ENCODE data around the gene DPYSL4.

Gene DPYSL4

DNA sequence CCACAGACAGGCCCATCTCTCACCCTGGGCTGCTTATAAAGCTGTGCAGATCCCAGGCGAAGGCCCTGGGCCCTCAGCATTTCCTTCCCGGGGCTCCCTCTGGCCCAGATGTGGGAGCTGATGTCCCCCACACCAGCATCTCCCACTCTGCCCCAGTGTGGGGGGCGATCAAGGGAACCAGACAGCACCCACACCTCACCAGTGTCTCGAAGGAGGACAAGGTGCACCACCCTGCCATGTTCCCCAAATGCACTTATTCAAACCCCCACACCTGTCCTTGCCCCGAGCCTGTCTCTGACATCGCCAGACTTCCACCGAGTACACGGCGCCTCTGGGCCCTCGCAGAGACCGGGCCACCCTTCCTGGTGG lies 19.6 kb downstream of the DPYSL4 start:
- H4K12ac ChIP-seq (ENCODE audit: low read depth, low read length): no peak overlapping the region
- no peak overlapping the region for H3K4me3 ChIP-seq (ENCODE audit: low read depth, low read length)
- H3K27ac ChIP-seq (ENCODE audit: low read depth, low read length): no peak overlapping the region
- H3K9me3 ChIP-seq (ENCODE audit: insufficient read depth, low read depth, low read length): peaks cover 6% of the 10 kb centered on the region
- H4K91ac ChIP-seq (ENCODE audit: low read depth, low read length): no peak overlapping the region
- H4K8ac ChIP-seq (ENCODE audit: low read depth, low read length): no peak overlapping the region
- H2AK5ac ChIP-seq (ENCODE audit: low read length): no peak overlapping the region
- H2AFZ ChIP-seq (ENCODE audit: insufficient read depth, low read length, poor library complexity): no peak overlapping the region
- H3K14ac ChIP-seq (ENCODE audit: low read length): no peak overlapping the region
- no peak overlapping the region for H3K18ac ChIP-seq (ENCODE audit: low read length)
- no peak for DNase-seq
- H3K36me3 ChIP-seq (ENCODE audit: control insufficient read depth in 1 of 2, insufficient read depth in 2 of 2, low read length in 2 of 2): no peaks in the 10 kb centered on the region
- no peak overlapping the region for H3K4ac ChIP-seq (ENCODE audit: low read depth, low read length)
- H3K9ac ChIP-seq (ENCODE audit: low read length): no peak overlapping the region
- H2BK120ac ChIP-seq (ENCODE audit: insufficient read depth, low read length, poor library complexity): no peak overlapping the region
- WGBS (ENCODE audit: extremely low coverage, insufficient coverage, insufficient read length): no CpG with 5 or more reads among the region's 11 CpGs
- no peaks in the 10 kb centered on the region for H3K79me1 ChIP-seq (ENCODE audit: low read length)
- no peaks in the 10 kb centered on the region for H3K79me2 ChIP-seq (ENCODE audit: control insufficient read depth, insufficient read depth, low read length, poor library complexity)
- no peak overlapping the region for H2BK5ac ChIP-seq (ENCODE audit: low read depth, low read length, poor library complexity)
- H3K23ac ChIP-seq (ENCODE audit: low read length): no peak overlapping the region
- H3K27me3 ChIP-seq (ENCODE audit: insufficient read depth, low read length): no peaks in the 10 kb centered on the region
- no peaks in the 10 kb centered on the region for H3K4me1 ChIP-seq (ENCODE audit: control insufficient read depth in 1 of 2, insufficient read depth in 2 of 2, low read length in 2 of 2)
- H2BK12ac ChIP-seq (ENCODE audit: low read length): no peak overlapping the region
- no peak overlapping the region for H3K4me2 ChIP-seq (ENCODE audit: low read length)

GRCh38 chr10:132206806-132207535 lies 20.2 kb downstream of the DPYSL4 start:
- Histone ChIP-seq H2BK120ac (ENCODE audit: insufficient read depth, low read length, poor library complexity) (no peak overlapping the region), H3K27me3 (ENCODE audit: insufficient read depth, low read length) (no peaks in the 10 kb centered on the region), H3K23ac (ENCODE audit: low read length) (no peak overlapping the region), H2BK5ac (ENCODE audit: low read depth, low read length, poor library complexity) (no peak overlapping the region), H4K91ac (ENCODE audit: low read depth, low read length) (no peak overlapping the region), H4K12ac (ENCODE audit: low read depth, low read length) (no peak overlapping the region), H3K4me1 (ENCODE audit: control insufficient read depth in 1 of 2, insufficient read depth in 2 of 2, low read length in 2 of 2) (no peaks in the 10 kb centered on the region), H4K8ac (ENCODE audit: low read depth, low read length) (no peak overlapping the region), H3K14ac (ENCODE audit: low read length) (no peak overlapping the region), H2AFZ (ENCODE audit: insufficient read depth, low read length, poor library complexity) (no peak overlapping the region), H3K9ac (ENCODE audit: low read length) (no peak overlapping the region), H3K4me2 (ENCODE audit: low read length) (no peak overlapping the region), H2AK5ac (ENCODE audit: low read length) (no peak overlapping the region), H3K4ac (ENCODE audit: low read depth, low read length) (no peak overlapping the region), H3K36me3 (ENCODE audit: control insufficient read depth in 1 of 2, insufficient read depth in 2 of 2, low read length in 2 of 2) (no peaks in the 10 kb centered on the region), H2BK12ac (ENCODE audit: low read length) (no peak overlapping the region), H3K18ac (ENCODE audit: low read length) (no peak overlapping the region), H3K79me2 (ENCODE audit: control insufficient read depth, insufficient read depth, low read length, poor library complexity) (no peaks in the 10 kb centered on the region), H3K79me1 (ENCODE audit: low read length) (no peaks in the 10 kb centered on the region), H3K27ac (ENCODE audit: low read depth, low read length) (no peak overlapping the region), H3K9me3 (ENCODE audit: insufficient read depth, low read depth, low read length) (peaks cover 6% of the 10 kb centered on the region), H3K4me3 (ENCODE audit: low read depth, low read length) (no peak overlapping the region)
- no peak for DNase-seq
- no CpG with 5 or more reads among the region's 29 CpGs for WGBS (ENCODE audit: extremely low coverage, insufficient coverage, insufficient read length)

- Histone ChIP-seq H3K79me2 (ENCODE audit: control insufficient read depth, insufficient read depth, low read length, poor library complexity) (no peaks in the 10 kb centered on the region), H3K4ac (ENCODE audit: low read depth, low read length) (no peak overlapping the region), H3K4me1 (ENCODE audit: control insufficient read depth in 1 of 2, insufficient read depth in 2 of 2, low read length in 2 of 2) (no peaks in the 10 kb centered on the region), H3K14ac (ENCODE audit: low read length) (no peak overlapping the region), H2BK5ac (ENCODE audit: low read depth, low read length, poor library complexity) (no peak overlapping the region), H3K27ac (ENCODE audit: low read depth, low read length) (no peak overlapping the region), H2BK120ac (ENCODE audit: insufficient read depth, low read length, poor library complexity) (no peak overlapping the region), H2BK12ac (ENCODE audit: low read length) (no peak overlapping the region), H3K9ac (ENCODE audit: low read length) (no peak overlapping the region), H4K91ac (ENCODE audit: low read depth, low read length) (no peak overlapping the region), H3K27me3 (ENCODE audit: insufficient read depth, low read length) (no peaks in the 10 kb centered on the region), H4K8ac (ENCODE audit: low read depth, low read length) (no peak overlapping the region), H3K4me2 (ENCODE audit: low read length) (no peak overlapping the region), H3K23ac (ENCODE audit: low read length) (no peak overlapping the region), H3K4me3 (ENCODE audit: low read depth, low read length) (no peak overlapping the region), H3K9me3 (ENCODE audit: insufficient read depth, low read depth, low read length) (peaks cover 6% of the 10 kb centered on the region), H3K18ac (ENCODE audit: low read length) (no peak overlapping the region), H3K79me1 (ENCODE audit: low read length) (no peaks in the 10 kb centered on the region), H2AFZ (ENCODE audit: insufficient read depth, low read length, poor library complexity) (no peak overlapping the region), H2AK5ac (ENCODE audit: low read length) (no peak overlapping the region), H4K12ac (ENCODE audit: low read depth, low read length) (no peak overlapping the region), H3K36me3 (ENCODE audit: control insufficient read depth in 1 of 2, insufficient read depth in 2 of 2, low read length in 2 of 2) (no peaks in the 10 kb centered on the region)
- WGBS (ENCODE audit: extremely low coverage, insufficient coverage, insufficient read length): no CpG with 5 or more reads among the region's 48 CpGs
- no peak for DNase-seq
These were observed 21.1 kb downstream of the DPYSL4 start for GRCh38 chr10:132207536-132208461.

- DNase-seq: no peak
- Histone ChIP-seq H3K4ac (ENCODE audit: low read depth, low read length) (no peak overlapping the region), H2BK12ac (ENCODE audit: low read length) (no peak overlapping the region), H3K4me3 (ENCODE audit: low read depth, low read length) (no peak overlapping the region), H4K91ac (ENCODE audit: low read depth, low read length) (no peak overlapping the region), H4K12ac (ENCODE audit: low read depth, low read length) (no peak overlapping the region), H3K36me3 (ENCODE audit: control insufficient read depth in 1 of 2, insufficient read depth in 2 of 2, low read length in 2 of 2) (no peaks in the 10 kb centered on the region), H3K14ac (ENCODE audit: low read length) (no peak overlapping the region), H2BK5ac (ENCODE audit: low read depth, low read length, poor library complexity) (no peak overlapping the region), H2AFZ (ENCODE audit: insufficient read depth, low read length, poor library complexity) (no peak overlapping the region), H3K4me1 (ENCODE audit: control insufficient read depth in 1 of 2, insufficient read depth in 2 of 2, low read length in 2 of 2) (no peaks in the 10 kb centered on the region), H2BK120ac (ENCODE audit: insufficient read depth, low read length, poor library complexity) (no peak overlapping the region), H4K8ac (ENCODE audit: low read depth, low read length) (no peak overlapping the region), H3K23ac (ENCODE audit: low read length) (no peak overlapping the region), H3K79me2 (ENCODE audit: control insufficient read depth, insufficient read depth, low read length, poor library complexity) (no peaks in the 10 kb centered on the region), H3K27me3 (ENCODE audit: insufficient read depth, low read length) (no peaks in the 10 kb centered on the region), H3K4me2 (ENCODE audit: low read length) (no peak overlapping the region), H3K79me1 (ENCODE audit: low read length) (no peaks in the 10 kb centered on the region), H2AK5ac (ENCODE audit: low read length) (no peak overlapping the region), H3K27ac (ENCODE audit: low read depth, low read length) (no peak overlapping the region), H3K18ac (ENCODE audit: low read length) (no peak overlapping the region), H3K9me3 (ENCODE audit: insufficient read depth, low read depth, low read length) (peaks cover 9% of the 10 kb centered on the region), H3K9ac (ENCODE audit: low read length) (no peak overlapping the region)
- no CpG with 5 or more reads among the region's 17 CpGs for WGBS (ENCODE audit: extremely low coverage, insufficient coverage, insufficient read length)
These were observed 21.8 kb downstream of the DPYSL4 start for GRCh38 chr10:132208462-132209050.
